ENCODE results near the gene IARS1. TPM values are rescaled to one million over a fixed set of nuclear protein-coding genes. Genes with fewer than 3 reads are reported as not detected.

The IARS1 gene
- total RNA-seq, 6 donors from 2014 or later = 39.0 to 114 (median 71.9) TPM

DNA sequence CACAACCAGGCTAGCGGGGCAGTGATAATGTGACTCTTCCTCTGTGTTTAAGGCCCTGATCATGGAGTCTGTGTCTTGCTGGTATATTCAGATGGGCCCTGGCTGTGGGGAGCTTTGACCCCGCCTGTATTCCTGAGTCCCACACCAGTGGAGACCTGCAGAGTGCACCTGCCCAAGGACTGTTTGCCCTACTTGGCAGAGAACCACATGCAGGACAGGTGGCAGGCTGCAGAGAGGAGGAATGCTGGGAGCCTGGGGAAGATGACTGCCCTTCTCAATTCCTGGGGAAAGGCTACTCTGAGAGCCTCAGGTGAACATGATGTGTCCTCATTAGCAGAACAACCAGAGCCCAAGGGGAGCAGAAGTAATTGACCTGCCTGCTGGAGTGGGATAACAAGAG lies 36.2 kb downstream of the IARS1 start:
- DNase-seq (no peak), ATAC-seq (ENCODE audit: low FRiP score in 2 of 2) (no peak)
- Histone ChIP-seq H3K36me3 (peaks cover 41 to 100% (median 91%) of the 10 kb centered on the region in 4 donors), H3K4me3 (no peak overlapping the region), H3K27ac (no peak overlapping the region), H3K4me1 (no peaks in the 10 kb centered on the region), H3K9me3 (no peaks in the 10 kb centered on the region), H3K27me3 (no peaks in the 10 kb centered on the region)
- TF ChIP-seq POLR2AphosphoS5 (IDR thresholded peaks at IDR 0.05) = no peak
- TF ChIP-seq EP300 (IDR thresholded peaks at IDR 0.05) = no peak
- TF ChIP-seq, protein P1, sequence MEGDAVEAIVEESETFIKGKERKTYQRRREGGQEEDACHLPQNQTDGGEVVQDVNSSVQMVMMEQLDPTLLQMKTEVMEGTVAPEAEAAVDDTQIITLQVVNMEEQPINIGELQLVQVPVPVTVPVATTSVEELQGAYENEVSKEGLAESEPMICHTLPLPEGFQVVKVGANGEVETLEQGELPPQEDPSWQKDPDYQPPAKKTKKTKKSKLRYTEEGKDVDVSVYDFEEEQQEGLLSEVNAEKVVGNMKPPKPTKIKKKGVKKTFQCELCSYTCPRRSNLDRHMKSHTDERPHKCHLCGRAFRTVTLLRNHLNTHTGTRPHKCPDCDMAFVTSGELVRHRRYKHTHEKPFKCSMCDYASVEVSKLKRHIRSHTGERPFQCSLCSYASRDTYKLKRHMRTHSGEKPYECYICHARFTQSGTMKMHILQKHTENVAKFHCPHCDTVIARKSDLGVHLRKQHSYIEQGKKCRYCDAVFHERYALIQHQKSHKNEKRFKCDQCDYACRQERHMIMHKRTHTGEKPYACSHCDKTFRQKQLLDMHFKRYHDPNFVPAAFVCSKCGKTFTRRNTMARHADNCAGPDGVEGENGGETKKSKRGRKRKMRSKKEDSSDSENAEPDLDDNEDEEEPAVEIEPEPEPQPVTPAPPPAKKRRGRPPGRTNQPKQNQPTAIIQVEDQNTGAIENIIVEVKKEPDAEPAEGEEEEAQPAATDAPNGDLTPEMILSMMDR (IDR thresholded peaks at IDR 0.05) = no peak
- TF ChIP-seq POLR2A (IDR thresholded peaks at IDR 0.05) = no peak
- 94 to 97% methylated on average over 2 of the region's 2 CpGs for WGBS, 2 donors

DNA sequence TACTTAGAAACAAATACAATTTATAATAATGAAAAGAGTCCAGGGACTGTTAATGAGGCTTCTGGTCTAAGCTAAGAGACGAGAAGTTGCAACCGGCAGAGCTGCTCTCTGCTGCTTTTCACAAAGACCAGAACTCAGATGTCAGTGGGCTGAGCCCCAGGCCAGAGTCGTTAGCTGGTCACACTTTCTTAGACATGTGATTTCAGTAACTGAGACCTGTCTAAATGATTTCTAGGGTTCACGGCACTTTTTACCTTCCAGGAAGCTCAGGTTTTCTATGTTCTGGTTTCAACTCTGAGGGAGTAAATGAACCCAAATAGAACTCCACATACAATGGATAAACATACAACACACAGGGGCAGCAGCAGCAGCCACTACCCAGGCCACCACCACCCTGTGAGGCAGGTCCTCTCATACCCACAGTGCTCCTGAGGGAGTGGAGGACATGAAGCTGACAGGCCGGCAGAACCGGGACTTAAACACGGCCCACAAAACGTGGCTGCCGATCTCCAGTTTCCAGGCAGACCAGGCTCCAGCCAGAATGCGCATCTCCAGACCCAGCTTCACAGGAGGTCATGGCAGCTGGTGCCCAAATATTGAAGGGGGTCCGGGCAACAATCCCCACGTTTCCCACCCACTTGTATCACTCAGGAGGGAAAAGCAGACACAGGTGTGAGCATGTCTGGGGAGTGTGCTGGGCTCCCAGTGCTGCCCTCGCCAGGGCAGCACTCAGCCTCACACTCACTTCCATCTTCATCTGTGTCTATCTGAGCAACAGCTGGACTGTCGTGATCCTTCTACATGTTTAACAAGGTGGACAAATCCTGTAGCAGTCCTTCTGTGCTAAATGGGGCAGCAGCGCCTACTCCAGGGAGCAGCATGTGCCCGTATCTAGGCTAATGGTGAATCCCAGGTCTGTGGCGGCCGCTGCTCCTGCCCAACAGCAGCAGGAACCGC lies 38.8 kb downstream of the IARS1 start:
- Histone ChIP-seq H3K4me1 (no peaks in the 10 kb centered on the region), H3K36me3 (peaks cover 35 to 100% (median 91%) of the 10 kb centered on the region in 4 donors), H3K27ac (no peak overlapping the region), H3K4me3 (no peak overlapping the region), H3K9me3 (no peaks in the 10 kb centered on the region), H3K27me3 (no peaks in the 10 kb centered on the region)
- 88 to 90% methylated on average over 9 to 19 of the region's 19 CpGs for WGBS, 2 donors
- DNase-seq = peak in 1 of 2 donors; percentile 24
- ATAC-seq (ENCODE audit: low FRiP score in 2 of 2) = no peak
- TF ChIP-seq EP300 (IDR thresholded peaks at IDR 0.05) (no peak), POLR2A (IDR thresholded peaks at IDR 0.05) (no peak)
- TF ChIP-seq, protein P1 (IDR thresholded peaks at IDR 0.05) = no peak

DNA sequence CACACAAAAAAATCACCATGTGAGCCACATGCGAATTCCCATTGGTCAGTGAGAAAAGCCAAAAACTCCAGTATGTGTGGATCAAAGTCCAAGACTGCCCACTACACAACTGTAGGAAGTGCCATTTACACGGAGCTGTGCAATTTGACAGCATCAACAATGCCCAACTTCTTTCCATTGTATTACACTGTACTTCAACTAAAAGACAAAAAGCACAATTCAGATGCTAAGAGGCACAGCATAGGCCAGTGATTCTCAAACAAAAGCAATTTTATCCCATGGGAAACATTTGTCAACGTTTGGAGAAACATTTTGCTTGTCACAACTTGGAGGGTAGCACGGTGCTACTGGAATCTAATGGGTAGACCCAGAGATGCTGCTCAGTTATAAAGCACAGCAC lies 39.8 kb downstream of the IARS1 start:
- Histone ChIP-seq H3K27me3 (no peaks in the 10 kb centered on the region), H3K4me3 (no peak overlapping the region), H3K36me3 (peaks cover 35 to 100% (median 89%) of the 10 kb centered on the region in 4 donors), H3K4me1 (no peaks in the 10 kb centered on the region), H3K27ac (no peak overlapping the region), H3K9me3 (no peaks in the 10 kb centered on the region)
- TF ChIP-seq, protein P1 (IDR thresholded peaks at IDR 0.05) = no peak
- TF ChIP-seq EP300 (IDR thresholded peaks at IDR 0.05) = no peak
- no peak for TF ChIP-seq POLR2AphosphoS5 (IDR thresholded peaks at IDR 0.05)
- TF ChIP-seq POLR2A (IDR thresholded peaks at IDR 0.05) = no peak
- DNase-seq = no peak
- no peak for ATAC-seq (ENCODE audit: low FRiP score in 2 of 2)
- WGBS, 2 donors = 84% methylated on average over 4 of the region's 4 CpGs

DNA sequence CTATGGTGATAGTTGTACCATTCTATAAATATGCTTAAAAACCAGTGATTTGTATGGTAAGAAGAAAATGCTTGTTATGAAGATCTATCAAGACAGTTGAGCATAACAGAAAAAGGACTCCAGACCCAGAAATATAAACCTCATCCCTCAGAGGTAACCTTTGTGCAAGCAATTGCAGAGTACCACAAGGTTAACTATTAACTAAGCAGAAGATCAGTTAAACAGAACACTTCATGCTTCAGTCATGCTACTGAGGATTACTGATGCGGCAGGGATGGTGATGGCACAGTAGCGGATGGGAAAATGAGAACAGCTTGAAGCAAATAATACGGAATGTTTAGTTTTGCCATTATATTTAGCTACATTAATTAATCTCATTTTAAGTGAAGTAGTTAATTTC lies 45.5 kb downstream of the IARS1 start:
- TF ChIP-seq EP300 (IDR thresholded peaks at IDR 0.05) (no peak), POLR2AphosphoS5 (IDR thresholded peaks at IDR 0.05) (no peak), POLR2A (IDR thresholded peaks at IDR 0.05) (no peak)
- TF ChIP-seq, protein P1 (IDR thresholded peaks at IDR 0.05) = no peak
- Histone ChIP-seq H3K4me1 (no peaks in the 10 kb centered on the region), H3K9me3 (no peaks in the 10 kb centered on the region), H3K27me3 (no peaks in the 10 kb centered on the region), H3K4me3 (no peak overlapping the region), H3K27ac (no peak overlapping the region), H3K36me3 (peaks cover 39 to 99% (median 91%) of the 10 kb centered on the region in 4 donors)
- DNase-seq (no peak), ATAC-seq (ENCODE audit: low FRiP score in 2 of 2) (no peak)
- WGBS, 2 donors = 97 to 99% methylated on average over 3 of the region's 3 CpGs
